Measurements from ENCODE around the gene PRRT1. TPM values are rescaled to one million over a fixed set of nuclear protein-coding genes. Genes with fewer than 3 reads are reported as not detected.
"Not testable (repeated sequence)": the region's sequence is repeated elsewhere in the genome, so short reads cannot be mapped to it uniquely, and the experiment has no call there.

Gene PRRT1
- total RNA-seq, 1 experiment from 2014 or later, result 12.6 TPM

DNA sequence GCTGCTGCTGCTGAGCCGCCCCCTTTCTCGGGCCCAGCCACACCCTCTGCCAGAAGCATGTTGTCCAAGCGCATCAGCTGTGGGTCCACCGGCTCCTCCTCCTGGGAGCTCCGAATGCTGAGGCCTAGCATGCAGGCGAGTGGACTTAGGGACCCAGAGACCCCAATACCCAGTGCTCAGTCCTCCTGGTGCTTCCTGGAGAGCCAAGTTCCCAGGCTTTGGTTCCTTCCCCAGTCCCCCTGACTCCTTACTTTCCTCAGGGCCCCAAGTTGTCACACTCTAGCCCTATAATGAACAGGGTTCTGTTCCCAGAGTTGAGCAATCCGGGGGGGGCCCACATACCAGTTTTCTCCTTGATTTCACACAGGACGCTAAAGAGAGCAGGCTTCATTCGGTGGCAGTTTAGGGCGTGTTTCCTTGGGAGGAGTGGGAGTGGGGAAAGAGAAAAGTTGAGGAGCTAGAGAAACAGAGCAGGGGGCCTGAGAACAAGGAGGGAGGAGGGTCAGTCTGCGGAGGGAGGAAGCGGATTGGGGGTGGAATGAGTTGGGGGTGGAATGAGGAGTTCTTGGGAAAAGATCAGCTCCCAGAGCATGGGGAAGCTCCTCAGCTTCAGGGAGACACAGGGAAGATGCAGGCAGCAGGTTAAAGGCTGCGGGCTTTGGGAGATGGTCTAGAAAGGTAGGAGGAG is 36.8 kb upstream of the PRRT1 start:
- Histone ChIP-seq H3F3A (ENCODE audit: insufficient read depth, low read depth) (peaks cover 10% of the 10 kb centered on the region; the same call in 1 of the 2 replicates), H3K27me3 (ENCODE audit: insufficient read depth, low read depth) (no peaks in the 10 kb centered on the region), H3K4me2 (peak overlapping the region; percentile 95), H3K4me3 (peak overlapping the region; percentile 85), H3K9me2 (ENCODE audit: insufficient read depth) (no peaks in the 10 kb centered on the region), H3K79me2 (ENCODE audit: low read depth) (peaks cover 18% of the 10 kb centered on the region), H3K9me3 (ENCODE audit: insufficient read depth, low read depth) (no peaks in the 10 kb centered on the region), H2AFZ (no peak overlapping the region), H4K20me1 (ENCODE audit: insufficient read depth) (no peaks in the 10 kb centered on the region), H3K4me1 (replicated peaks; ENCODE audit: insufficient read depth) (peaks cover 14% of the 10 kb centered on the region), H3K36me3 (ENCODE audit: low read depth) (peaks cover 10% of the 10 kb centered on the region), H3K27ac (no peak overlapping the region)
- DNase-seq, result no peak
- ChIA-PET POLR2A (ENCODE audit: unreplicated experiment) (interaction anchor here (0.5 kb wide), 1 partner anchor 44 kb away, joined by 3 read pairs; no protein-coding TSS in a partner anchor), CTCF (interaction anchor here (0.6 kb wide), 1 partner anchor 1621 kb away, joined by 7 read pairs; no protein-coding TSS in a partner anchor)
- no TSS peak for BruUV-seq (replicated peaks)
- intact Hi-C loops (cut with micrococcal nuclease; ENCODE audit: unreplicated experiment), result no loop called here
- TF ChIP-seq EZH2 (IDR thresholded peaks at IDR 0.05; ENCODE audit: low read depth) (no peak), CTCF (conservative IDR thresholded peaks at IDR 0.05) (no peak)

- intact Hi-C loops (cut with micrococcal nuclease; ENCODE audit: unreplicated experiment); H3K9me3 ChIP-seq (ENCODE audit: insufficient read depth, low read depth); H4K20me1 ChIP-seq (ENCODE audit: insufficient read depth); H3K27me3 ChIP-seq (ENCODE audit: insufficient read depth, low read depth); DNase-seq; H3K9me2 ChIP-seq (ENCODE audit: insufficient read depth); POLR2A ChIA-PET (ENCODE audit: unreplicated experiment); BruUV-seq (replicated peaks); H3K27ac ChIP-seq; H2AFZ ChIP-seq; H3K36me3 ChIP-seq (ENCODE audit: low read depth); H3K4me3 ChIP-seq: not testable (repeated sequence)
- H3K79me2 ChIP-seq (ENCODE audit: low read depth), result peaks cover 18% of the 10 kb centered on the region
- H3K4me2 ChIP-seq, result peak overlapping the region; percentile 95; the same call in 1 of the 2 replicates
- peaks cover 14% of the 10 kb centered on the region; the same call in 1 of the 2 replicates for H3F3A ChIP-seq (ENCODE audit: insufficient read depth, low read depth)
- peaks cover 13% of the 10 kb centered on the region for H3K4me1 ChIP-seq (replicated peaks; ENCODE audit: insufficient read depth)
- CTCF ChIA-PET, result interaction anchor here (0.6 kb wide), 1 partner anchor 1621 kb away, joined by 7 read pairs; no protein-coding TSS in a partner anchor
Observed at GRCh38 chr6:32187725-32188380, 36.1 kb upstream of the PRRT1 start.

- peaks cover 14% of the 10 kb centered on the region; the same call in 1 of the 2 replicates for H3F3A ChIP-seq (ENCODE audit: insufficient read depth, low read depth)
- H3K9me2 ChIP-seq (ENCODE audit: insufficient read depth), result no peaks in the 10 kb centered on the region
- TF ChIP-seq EZH2 (IDR thresholded peaks at IDR 0.05; ENCODE audit: low read depth) (no peak), CTCF (conservative IDR thresholded peaks at IDR 0.05) (no peak)
- POLR2A ChIA-PET (ENCODE audit: unreplicated experiment), result no interaction called here
- H3K4me3 ChIP-seq, result no peak overlapping the region
- intact Hi-C loops (cut with micrococcal nuclease; ENCODE audit: unreplicated experiment), result no loop called here
- no peak overlapping the region for H3K27ac ChIP-seq
- H3K27me3 ChIP-seq (ENCODE audit: insufficient read depth, low read depth), result no peaks in the 10 kb centered on the region
- CTCF ChIA-PET, result no interaction called here
- no TSS peak for BruUV-seq (replicated peaks)
- no peak overlapping the region for H2AFZ ChIP-seq
- no peak overlapping the region for H3K4me2 ChIP-seq
- peaks cover 10% of the 10 kb centered on the region for H3K36me3 ChIP-seq (ENCODE audit: low read depth)
- no peaks in the 10 kb centered on the region for H4K20me1 ChIP-seq (ENCODE audit: insufficient read depth)
- no peak for DNase-seq
- peaks cover 18% of the 10 kb centered on the region for H3K79me2 ChIP-seq (ENCODE audit: low read depth)
- no peaks in the 10 kb centered on the region for H3K9me3 ChIP-seq (ENCODE audit: insufficient read depth, low read depth)
- H3K4me1 ChIP-seq (replicated peaks; ENCODE audit: insufficient read depth), result peaks cover 7% of the 10 kb centered on the region; the same call in 1 of the 2 replicates
Observed at GRCh38 chr6:32187009-32187709, 35.4 kb upstream of the PRRT1 start.

DNA sequence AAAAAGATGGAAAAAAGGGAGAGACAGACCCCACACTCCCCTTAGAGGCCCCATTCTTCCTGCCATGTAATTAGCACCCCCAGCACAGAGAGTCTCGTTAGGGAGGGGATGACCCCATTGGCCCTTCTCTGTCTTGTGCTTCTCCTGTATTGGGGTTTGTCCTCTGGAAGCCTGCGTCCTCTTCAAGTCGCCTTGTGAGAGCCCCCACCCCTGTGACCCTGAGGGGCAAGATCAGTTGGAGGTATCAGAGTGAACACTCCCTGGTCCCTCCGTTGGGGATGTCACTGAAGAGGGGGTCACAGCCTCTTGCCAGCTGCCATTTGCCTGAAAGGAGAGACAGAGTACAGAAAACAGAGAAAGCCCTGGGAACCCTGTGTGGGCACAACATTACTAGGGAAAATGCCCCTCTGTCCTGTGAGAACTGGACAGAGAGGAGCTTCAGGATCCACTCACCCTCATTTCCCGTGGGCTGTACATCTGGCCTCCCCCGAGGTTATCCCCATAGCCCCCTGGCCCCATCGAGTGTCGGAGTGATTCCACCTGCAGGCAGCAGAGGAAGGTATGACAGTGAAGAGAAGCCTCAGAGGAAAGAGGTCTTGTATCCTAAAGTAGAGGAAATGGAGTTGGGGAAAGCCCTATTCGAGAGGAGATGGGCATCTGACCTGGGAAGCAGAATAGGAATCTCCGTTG is 34.6 kb upstream of the PRRT1 start:
- H3F3A ChIP-seq (ENCODE audit: insufficient read depth, low read depth), result peaks cover 14% of the 10 kb centered on the region; the same call in 1 of the 2 replicates
- H3K9me3 ChIP-seq (ENCODE audit: insufficient read depth, low read depth); BruUV-seq (replicated peaks); H3K9me2 ChIP-seq (ENCODE audit: insufficient read depth); H3K36me3 ChIP-seq (ENCODE audit: low read depth); intact Hi-C loops (cut with micrococcal nuclease; ENCODE audit: unreplicated experiment); H3K4me2 ChIP-seq; H3K27me3 ChIP-seq (ENCODE audit: insufficient read depth, low read depth); H4K20me1 ChIP-seq (ENCODE audit: insufficient read depth); H2AFZ ChIP-seq; H3K4me3 ChIP-seq; DNase-seq; H3K27ac ChIP-seq; CTCF ChIA-PET; H3K4me1 ChIP-seq (replicated peaks; ENCODE audit: insufficient read depth): not testable (repeated sequence)
- peaks cover 18% of the 10 kb centered on the region for H3K79me2 ChIP-seq (ENCODE audit: low read depth)
- POLR2A ChIA-PET (ENCODE audit: unreplicated experiment), result interaction anchor here (0.7 kb wide), 1 partner anchor 135 kb away, joined by 7 read pairs; no protein-coding TSS in a partner anchor

- Histone ChIP-seq H3F3A (ENCODE audit: insufficient read depth, low read depth) (peaks cover 14% of the 10 kb centered on the region; the same call in 1 of the 2 replicates), H3K79me2 (ENCODE audit: low read depth) (peaks cover 18% of the 10 kb centered on the region)
- H3K27ac ChIP-seq; H3K4me3 ChIP-seq; H3K4me2 ChIP-seq; BruUV-seq (replicated peaks); intact Hi-C loops (cut with micrococcal nuclease; ENCODE audit: unreplicated experiment); H3K9me2 ChIP-seq (ENCODE audit: insufficient read depth); H3K27me3 ChIP-seq (ENCODE audit: insufficient read depth, low read depth); H3K4me1 ChIP-seq (replicated peaks; ENCODE audit: insufficient read depth); H3K9me3 ChIP-seq (ENCODE audit: insufficient read depth, low read depth); H3K36me3 ChIP-seq (ENCODE audit: low read depth); H2AFZ ChIP-seq; H4K20me1 ChIP-seq (ENCODE audit: insufficient read depth): not testable (repeated sequence)
- ChIA-PET POLR2A (ENCODE audit: unreplicated experiment) (interaction anchor here (0.6 to 0.7 kb wide), 4 partner anchors 55 to 323 kb away, joined by 6 to 23 read pairs (median 12); partner anchors contain the start of genes FKBPL and NEU1), CTCF (interaction anchor here (0.7 kb wide), 1 partner anchor 391 kb away, joined by 12 read pairs; no protein-coding TSS in a partner anchor)
- peak; percentile 42 to 55 for DNase-seq
Observed at GRCh38 chr6:32185681-32186131, 34.0 kb upstream of the PRRT1 start.

All from PC-9 (cell line).